CD14-positive monocyte (primary cell): ENCODE data around the gene GALNT10. TPM values are rescaled to one million over a fixed set of nuclear protein-coding genes. Genes with fewer than 3 reads are reported as not detected.
A peak's percentile ranks its signal among the peaks of the same experiment; 100 is the strongest.

Source experiments
- DNase-seq, 3 donors: peaks; one replicate each; pipeline ENCODE4 v3.0.0-alpha.2; 2011 to 2022
- H2AFZ ChIP-seq: 2 replicates; pipeline ENCODE4 v1.6.0; 2012; ENCODE audit warnings: mild to moderate bottlenecking, low read depth, low read length, inconsistent platforms; ENCODE audit not compliant: insufficient read depth, poor library complexity, severe bottlenecking
- H3K27ac ChIP-seq, 2 donors: 1 replicate in 1 of 2; 2 replicates in 1 of 2; pipeline ENCODE4 v1.5.1; 2012 to 2013; ENCODE audit warnings: low read length in 2 of 2, control low read depth in 1 of 2, inconsistent platforms in 1 of 2, low read depth in 1 of 2, mild to moderate bottlenecking in 1 of 2
- H3K27me3 ChIP-seq, 2 donors: one replicate each; pipeline versions ENCODE4 v1.6.0 to v1.6.1; 2011 to 2013; ENCODE audit warnings: low read length in 2 of 2; ENCODE audit not compliant: control insufficient read depth in 2 of 2, insufficient read depth in 2 of 2
- H3K36me3 ChIP-seq, 2 donors: replicated peaks in 1 of 2; 1 replicate in 1 of 2; 2 replicates in 1 of 2; pipeline versions ENCODE4 v1.5.1 to v1.6.1; 2012 to 2013; ENCODE audit warnings: low read length in 2 of 2, control low read depth in 1 of 2, inconsistent platforms in 1 of 2, mild to moderate bottlenecking in 1 of 2; ENCODE audit not compliant: insufficient read depth in 2 of 2, control insufficient read depth in 1 of 2
- H3K4me1 ChIP-seq, 2 donors: 1 replicate in 1 of 2; 2 replicates in 1 of 2; pipeline versions ENCODE4 v1.5.1 to v1.6.1; 2012 to 2013; ENCODE audit warnings: low read length in 2 of 2, control low read depth in 1 of 2, inconsistent platforms in 1 of 2, mild to moderate bottlenecking in 1 of 2, moderate library complexity in 1 of 2; ENCODE audit not compliant: insufficient read depth in 2 of 2, control insufficient read depth in 1 of 2
- H3K4me2 ChIP-seq: replicated peaks from 2 replicates; pipeline ENCODE3; 2012; ENCODE audit warnings: low read length, moderate library complexity, mild to moderate bottlenecking; ENCODE audit not compliant: poor library complexity, severe bottlenecking; ENCODE audit errors: extremely low read depth
- H3K4me3 ChIP-seq, 3 experiments: fragments of 200-600 bp in 1 of 3; sonication (generic) in 1 of 3; replicated peaks in 1 of 3; 1 replicate in 2 of 3; 2 replicates in 1 of 3; pipeline ENCODE4 v1.5.1; 2011 to 2013; ENCODE audit warnings: low read length in 3 of 3, mild to moderate bottlenecking in 3 of 3, control low read depth in 2 of 3, low read depth in 2 of 3, inconsistent platforms in 1 of 3, moderate library complexity in 1 of 3
- H3K79me2 ChIP-seq: 2 replicates; pipeline ENCODE4 v1.6.0; 2012; ENCODE audit warnings: mild to moderate bottlenecking, control low read depth, inconsistent platforms, low read length, moderate library complexity; ENCODE audit not compliant: insufficient read depth
- H3K9ac ChIP-seq: 2 replicates; pipeline ENCODE4 v1.6.0; 2017; ENCODE audit warnings: low read length, mild to moderate bottlenecking; ENCODE audit not compliant: insufficient read depth, poor library complexity, severe bottlenecking
- H3K9me3 ChIP-seq, 2 donors: replicated peaks in 1 of 2; 1 replicate in 1 of 2; 2 replicates in 1 of 2; pipeline versions ENCODE4 v1.5.1 to v1.6.1; 2012 to 2013; ENCODE audit warnings: low read length in 2 of 2, control low read depth in 1 of 2; ENCODE audit not compliant: control insufficient read depth in 1 of 2, insufficient read depth in 1 of 2
- H4K20me1 ChIP-seq: 2 replicates; pipeline ENCODE4 v1.6.0; 2012; ENCODE audit warnings: mild to moderate bottlenecking, low read length, control low read depth, moderate library complexity; ENCODE audit not compliant: insufficient read depth
- H3K27ac Mint-ChIP-seq, 7 donors: one replicate each; pipeline ENCODE4 v1.8.0; 2020; ENCODE audit warnings: mild to moderate bottlenecking in 7 of 7, mixed read lengths in 7 of 7, moderate library complexity in 6 of 7, inconsistent platforms in 2 of 7
- H3K27me3 Mint-ChIP-seq, 3 donors: one replicate each; pipeline ENCODE4 v1.8.0; 2021 to 2022; ENCODE audit warnings: low read depth in 3 of 3, mild to moderate bottlenecking in 3 of 3, mixed read lengths in 3 of 3, moderate library complexity in 3 of 3, inconsistent platforms in 1 of 3
- H3K36me3 Mint-ChIP-seq, 2 donors: one replicate each; pipeline ENCODE4 v1.8.0; 2020; ENCODE audit warnings: mixed read lengths in 2 of 2, inconsistent platforms in 1 of 2, mild to moderate bottlenecking in 1 of 2
- H3K4me1 Mint-ChIP-seq: one replicate; pipeline ENCODE4 v1.8.0; 2020; ENCODE audit warnings: mild to moderate bottlenecking, mixed read lengths
- H3K4me3 Mint-ChIP-seq, 2 donors: one replicate each; pipeline ENCODE4 v1.8.0; 2020; ENCODE audit warnings: mild to moderate bottlenecking in 2 of 2, mixed read lengths in 2 of 2, moderate library complexity in 1 of 2
- H3K9me3 Mint-ChIP-seq, 7 donors: one replicate each; pipeline ENCODE4 v1.8.0; 2020 to 2022; ENCODE audit warnings: mixed read lengths in 7 of 7, mild to moderate bottlenecking in 6 of 7, moderate library complexity in 6 of 7, inconsistent platforms in 2 of 7
- CTCF ChIP-seq: fragments of 200-600 bp; IDR thresholded peaks from one replicate; pipeline ENCODE4 v1.8.0; 2022; ENCODE audit warnings: antibody characterized with exemption, mild to moderate bottlenecking
- WGBS: methylation state at CpG from one replicate; pipeline ENCODE4 v1.1.5; 2013; ENCODE audit warnings: missing lambda C conversion rate; ENCODE audit not compliant: insufficient coverage; 5-methylcytosine and 5-hydroxymethylcytosine counted together
- intact Hi-C, 2 donors: fragments of 100-400 bp; cut with micrococcal nuclease; formaldehyde crosslinking; loops; one replicate each; pipeline versions ENCODE4 v1.15.0 to v1.15.1; 2023
- polyA plus RNA-seq, 3 donors: library from polyadenylated mRNA; depleted of rRNA in 1 of 3; unstranded in 2 of 3; stranded (reverse) in 1 of 3; fragments of 300-500 nt in 2 of 3; fragments of >200 nt in 1 of 3; fragmentation: Illumina TruSeq in 2 of 3; gene quantifications; 1 replicate in 2 of 3; 2 replicates in 1 of 3; pipeline ENCODE4 v1.2.3, GENCODE V29; 2012 to 2021

GALNT10 gene
- polyA plus RNA-seq, 3 donors, result 6.2 to 11.6 (median 7.3) TPM

- Histone ChIP-seq H3K27ac (no peak overlapping the region), H3K79me2 (no peaks in the 10 kb centered on the region), H3K4me1 (peaks cover 2 to 7% of the 10 kb centered on the region in 2 donors), H3K27me3 (no peaks in the 10 kb centered on the region), H3K36me3 (no peaks in the 10 kb centered on the region), H3K4me3 (no peak overlapping the region), H4K20me1 (peaks cover 20% of the 10 kb centered on the region), H3K9ac (no peak overlapping the region), H3K9me3 (no peaks in the 10 kb centered on the region), H2AFZ (no peak overlapping the region), H3K4me2 (no peak overlapping the region)
- TF ChIP-seq CTCF, result no peak
- Mint-ChIP-seq H3K27me3 (no peaks in the 10 kb centered on the region), H3K4me1 (peaks cover 18% of the 10 kb centered on the region), H3K4me3 (no peak overlapping the region), H3K27ac (no peak overlapping the region), H3K9me3 (peaks cover 0 to 2% (median 0%) of the 10 kb centered on the region in 7 donors), H3K36me3 (peaks cover 0 to 5% of the 10 kb centered on the region in 2 donors)
- intact Hi-C loops, result no loop called here
- WGBS, result 97% methylated on average over 3 of the region's 5 CpGs
- DNase-seq, result no peak
These were observed 46.8 kb downstream of the GALNT10 start for GRCh38 chr5:154237376-154237743.

GRCh38 chr5:154237946-154238345 is 47.4 kb downstream of the GALNT10 start:
- Mint-ChIP-seq H3K9me3 (peaks cover 0 to 1% (median 0%) of the 10 kb centered on the region in 7 donors), H3K4me3 (no peak overlapping the region), H3K4me1 (peaks cover 18% of the 10 kb centered on the region), H3K27ac (peak overlapping the region in 1 of 7 donors; percentile 20), H3K36me3 (peaks cover 0 to 5% of the 10 kb centered on the region in 2 donors), H3K27me3 (no peaks in the 10 kb centered on the region)
- Histone ChIP-seq H3K27ac (no peak overlapping the region), H3K4me1 (peaks cover 2 to 7% of the 10 kb centered on the region in 2 donors), H3K9ac (no peak overlapping the region), H3K36me3 (no peaks in the 10 kb centered on the region), H3K4me2 (no peak overlapping the region), H2AFZ (no peak overlapping the region), H4K20me1 (peaks cover 20% of the 10 kb centered on the region), H3K4me3 (no peak overlapping the region), H3K27me3 (no peaks in the 10 kb centered on the region), H3K9me3 (no peaks in the 10 kb centered on the region), H3K79me2 (no peaks in the 10 kb centered on the region)
- DNase-seq, result no peak
- intact Hi-C loops, result no loop called here
- TF ChIP-seq CTCF, result no peak
- WGBS, result 45% methylated on average over 2 of the region's 5 CpGs
